GM18868 (cell line): Measurements from ENCODE around the gene POLR1B.
A peak's percentile ranks its signal among the peaks of the same experiment; 100 is the strongest.
"Not testable (repeated sequence)": the region's sequence is repeated elsewhere in the genome, so short reads cannot be mapped to it uniquely, and the experiment has no call there.

ENCODE experiments used
- ATAC-seq: cut with Tn5 transposase; IDR thresholded peaks from one replicate; pipeline ENCODE4 v1.9.1; 2021; ENCODE audit warnings: mild to moderate bottlenecking, moderate library complexity; ENCODE audit not compliant: unreplicated experiment

Gene POLR1B

GRCh38 chr2:112600634-112601033 is 58.4 kb downstream of the POLR1B start:
- no peak for ATAC-seq

GRCh38 chr2:112601754-112602153 is 59.5 kb downstream of the POLR1B start:
- ATAC-seq, result no peak

- ATAC-seq, result no peak
Observed at GRCh38 chr2:112602917-112603316, 60.7 kb downstream of the POLR1B start.

- no peak for ATAC-seq
Observed at GRCh38 chr2:112603731-112604130, 61.5 kb downstream of the POLR1B start.

- no peak for ATAC-seq
Observed at GRCh38 chr2:112604952-112605351, 62.7 kb downstream of the POLR1B start.

- no peak for ATAC-seq
Observed at GRCh38 chr2:112605926-112606325, 63.7 kb downstream of the POLR1B start.

GRCh38 chr2:112606547-112606946 is 64.3 kb downstream of the POLR1B start:
- no peak for ATAC-seq

- ATAC-seq, result no peak
Observed at GRCh38 chr2:112607680-112608438, 65.6 kb downstream of the POLR1B start.

GRCh38 chr2:112609320-112609719 is 67.1 kb downstream of the POLR1B start:
- not testable (repeated sequence) for ATAC-seq

GRCh38 chr2:112612283-112612682 is 70.0 kb downstream of the POLR1B start:
- not testable (repeated sequence) for ATAC-seq

GRCh38 chr2:112614201-112614840 is 72.1 kb downstream of the POLR1B start:
- no peak for ATAC-seq

GRCh38 chr2:112615051-112615450 is 72.8 kb downstream of the POLR1B start:
- ATAC-seq, result no peak

GRCh38 chr2:112615798-112616197 is 73.5 kb downstream of the POLR1B start:
- not testable (repeated sequence) for ATAC-seq

- no peak for ATAC-seq
Observed at GRCh38 chr2:112618383-112618782, 76.1 kb downstream of the POLR1B start.

GRCh38 chr2:112621790-112622527 is 79.7 kb downstream of the POLR1B start:
- ATAC-seq, result no peak

GRCh38 chr2:112622528-112622849 is 80.2 kb downstream of the POLR1B start:
- ATAC-seq, result no peak

- ATAC-seq, result peak; percentile 85
Observed at GRCh38 chr2:112623913-112624777, 81.9 kb downstream of the POLR1B start.

GRCh38 chr2:112625474-112626114 is 83.3 kb downstream of the POLR1B start:
- no peak for ATAC-seq

- peak; percentile 61 for ATAC-seq
Observed at GRCh38 chr2:112626604-112627059, 84.4 kb downstream of the POLR1B start.
